Epithelial cell of proximal tubule (primary cell): Measurements from ENCODE around the gene NFASC. TPM values are rescaled to one million over a fixed set of nuclear protein-coding genes. Genes with fewer than 3 reads are reported as not detected.

Experiments used
- DNase-seq: peaks from one replicate; pipeline ENCODE4 v3.0.0-alpha.2; 2011; ENCODE audit warnings: low read depth
- H3K4me3 ChIP-seq: 2 replicates; pipeline ENCODE4 v1.5.1; 2011; ENCODE audit warnings: low read depth, mild to moderate bottlenecking, low read length
- total RNA-seq: library from RNA; depleted of rRNA; stranded (reverse); fragments of >200 nt; gene quantifications from 2 replicates; pipeline ENCODE4 v1.2.3, GENCODE V29; 2015
- TF ChIP-seq, protein P1 (sequence below): conservative IDR thresholded peaks from 2 replicates; pipeline ENCODE4 v1.5.1; 2012; ENCODE audit warnings: low read depth, mild to moderate bottlenecking, low read length

NFASC gene
- total RNA-seq, result 0.29 TPM in 2 replicates

DNA sequence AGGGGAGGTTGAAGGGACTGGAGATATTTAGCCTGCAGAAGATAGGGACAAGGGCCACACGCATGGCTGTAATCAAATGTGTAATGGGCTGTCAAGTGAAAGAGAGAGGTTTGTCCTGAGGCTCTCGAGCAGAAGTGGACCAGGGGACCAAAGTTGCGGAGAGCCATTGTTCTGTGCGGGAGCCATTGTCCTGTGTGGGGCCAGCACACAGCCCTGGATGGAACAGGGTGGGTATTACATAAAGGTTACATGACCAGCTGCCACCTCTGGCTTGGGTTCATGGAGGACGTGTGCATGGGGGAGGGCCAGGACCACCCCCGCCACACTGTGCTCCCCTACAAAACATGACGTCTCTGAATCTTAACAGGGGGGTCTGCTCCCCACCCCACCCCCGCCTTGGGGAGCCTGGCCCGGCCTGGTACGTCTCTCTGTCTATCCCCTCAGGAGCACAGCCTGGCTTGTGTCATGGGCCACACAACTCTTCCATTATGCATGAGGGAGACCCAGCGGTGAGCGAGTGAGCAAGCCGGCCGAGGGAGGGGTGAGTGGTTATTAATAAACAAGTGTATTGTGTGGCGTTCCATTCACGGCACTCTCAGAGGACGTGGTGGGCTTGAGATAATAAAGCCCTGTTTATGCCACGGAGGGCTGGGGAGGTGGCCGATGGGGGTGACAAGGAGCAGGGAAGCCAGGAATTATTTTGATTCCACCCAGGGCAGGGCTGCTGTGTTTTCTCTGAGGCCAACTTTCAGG, at the start of gene NFASC:
Gene NFASC, plus strand, starts transcription at position 703 of the 753 bp plus-strand sequence. CDS start 73,454 bp downstream, outside the sequence.
- no peak within 1 kb of the TSS for H3K4me3 ChIP-seq
- TF ChIP-seq, protein P1, sequence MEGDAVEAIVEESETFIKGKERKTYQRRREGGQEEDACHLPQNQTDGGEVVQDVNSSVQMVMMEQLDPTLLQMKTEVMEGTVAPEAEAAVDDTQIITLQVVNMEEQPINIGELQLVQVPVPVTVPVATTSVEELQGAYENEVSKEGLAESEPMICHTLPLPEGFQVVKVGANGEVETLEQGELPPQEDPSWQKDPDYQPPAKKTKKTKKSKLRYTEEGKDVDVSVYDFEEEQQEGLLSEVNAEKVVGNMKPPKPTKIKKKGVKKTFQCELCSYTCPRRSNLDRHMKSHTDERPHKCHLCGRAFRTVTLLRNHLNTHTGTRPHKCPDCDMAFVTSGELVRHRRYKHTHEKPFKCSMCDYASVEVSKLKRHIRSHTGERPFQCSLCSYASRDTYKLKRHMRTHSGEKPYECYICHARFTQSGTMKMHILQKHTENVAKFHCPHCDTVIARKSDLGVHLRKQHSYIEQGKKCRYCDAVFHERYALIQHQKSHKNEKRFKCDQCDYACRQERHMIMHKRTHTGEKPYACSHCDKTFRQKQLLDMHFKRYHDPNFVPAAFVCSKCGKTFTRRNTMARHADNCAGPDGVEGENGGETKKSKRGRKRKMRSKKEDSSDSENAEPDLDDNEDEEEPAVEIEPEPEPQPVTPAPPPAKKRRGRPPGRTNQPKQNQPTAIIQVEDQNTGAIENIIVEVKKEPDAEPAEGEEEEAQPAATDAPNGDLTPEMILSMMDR, result no peak
- DNase-seq, result no peak

GRCh38 chr1:204821476-204821875, 49.2 kb upstream of the NFASC start:
- TF ChIP-seq, protein P1, result no peak
- H3K4me3 ChIP-seq, result no peak overlapping the region
- no peak for DNase-seq

GRCh38 chr1:204821924-204822323, 48.7 kb upstream of the NFASC start:
- DNase-seq, result no peak
- H3K4me3 ChIP-seq, result no peak overlapping the region
- TF ChIP-seq, protein P1, result no peak

DNA sequence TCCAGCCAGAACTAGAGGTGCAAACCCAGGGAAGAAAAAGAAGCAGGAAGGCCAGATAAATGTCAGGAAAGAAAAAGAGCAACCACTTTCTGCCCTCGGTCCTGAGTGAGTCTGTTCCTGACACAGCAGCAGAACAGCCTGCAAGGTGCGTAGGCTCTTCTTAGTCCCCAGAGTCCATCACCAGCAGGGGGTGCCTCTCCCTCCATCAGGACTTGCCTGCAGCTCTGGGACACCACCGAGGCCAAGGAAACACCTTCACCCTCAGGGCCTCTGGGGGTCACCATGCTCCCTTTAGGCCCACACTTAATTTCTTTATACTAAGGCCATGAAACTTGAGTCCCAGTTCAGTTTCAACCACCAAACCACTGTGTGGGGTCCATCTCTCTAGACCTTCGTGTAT, 43.7 kb upstream of the NFASC start:
- TF ChIP-seq, protein P1, result peak; percentile 38
- no peak overlapping the region for H3K4me3 ChIP-seq
- no peak for DNase-seq

DNA sequence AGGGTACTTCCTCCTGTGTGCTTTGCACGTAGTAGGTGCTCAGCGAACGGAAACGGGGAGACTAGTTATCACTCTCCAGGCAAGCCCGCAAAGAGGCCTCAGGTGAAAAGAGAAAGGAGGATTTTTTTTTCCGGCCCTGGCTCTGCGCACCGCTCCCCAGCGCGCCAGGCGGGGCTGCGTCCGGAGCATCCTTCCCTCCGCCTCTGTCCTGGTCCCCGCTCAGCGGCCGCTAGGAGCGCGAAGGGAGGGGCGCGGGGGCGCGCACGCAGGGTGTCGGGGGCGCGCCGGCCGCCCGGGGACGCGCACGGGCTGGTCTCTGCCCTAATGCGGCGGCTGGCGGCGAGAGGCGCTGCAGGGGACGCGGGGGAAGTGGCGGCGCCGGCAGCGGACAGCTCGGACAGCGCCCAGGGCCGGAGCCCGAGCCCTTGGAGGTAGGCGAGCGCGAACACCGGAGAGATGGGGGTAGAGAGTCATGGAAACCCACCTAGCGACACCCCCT, 42.3 kb upstream of the NFASC start:
- no peak for DNase-seq
- no peak overlapping the region for H3K4me3 ChIP-seq
- TF ChIP-seq, protein P1, result no peak

GRCh38 chr1:204829133-204829825, 41.4 kb upstream of the NFASC start:
- DNase-seq, result no peak
- no peak overlapping the region for H3K4me3 ChIP-seq
- TF ChIP-seq, protein P1, result no peak
